Measurements from ENCODE around the gene TACSTD2.
"Not testable (repeated sequence)": the region's sequence is repeated elsewhere in the genome, so short reads cannot be mapped to it uniquely, and the experiment has no call there.

TACSTD2 gene, protein sequence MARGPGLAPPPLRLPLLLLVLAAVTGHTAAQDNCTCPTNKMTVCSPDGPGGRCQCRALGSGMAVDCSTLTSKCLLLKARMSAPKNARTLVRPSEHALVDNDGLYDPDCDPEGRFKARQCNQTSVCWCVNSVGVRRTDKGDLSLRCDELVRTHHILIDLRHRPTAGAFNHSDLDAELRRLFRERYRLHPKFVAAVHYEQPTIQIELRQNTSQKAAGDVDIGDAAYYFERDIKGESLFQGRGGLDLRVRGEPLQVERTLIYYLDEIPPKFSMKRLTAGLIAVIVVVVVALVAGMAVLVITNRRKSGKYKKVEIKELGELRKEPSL

DNA sequence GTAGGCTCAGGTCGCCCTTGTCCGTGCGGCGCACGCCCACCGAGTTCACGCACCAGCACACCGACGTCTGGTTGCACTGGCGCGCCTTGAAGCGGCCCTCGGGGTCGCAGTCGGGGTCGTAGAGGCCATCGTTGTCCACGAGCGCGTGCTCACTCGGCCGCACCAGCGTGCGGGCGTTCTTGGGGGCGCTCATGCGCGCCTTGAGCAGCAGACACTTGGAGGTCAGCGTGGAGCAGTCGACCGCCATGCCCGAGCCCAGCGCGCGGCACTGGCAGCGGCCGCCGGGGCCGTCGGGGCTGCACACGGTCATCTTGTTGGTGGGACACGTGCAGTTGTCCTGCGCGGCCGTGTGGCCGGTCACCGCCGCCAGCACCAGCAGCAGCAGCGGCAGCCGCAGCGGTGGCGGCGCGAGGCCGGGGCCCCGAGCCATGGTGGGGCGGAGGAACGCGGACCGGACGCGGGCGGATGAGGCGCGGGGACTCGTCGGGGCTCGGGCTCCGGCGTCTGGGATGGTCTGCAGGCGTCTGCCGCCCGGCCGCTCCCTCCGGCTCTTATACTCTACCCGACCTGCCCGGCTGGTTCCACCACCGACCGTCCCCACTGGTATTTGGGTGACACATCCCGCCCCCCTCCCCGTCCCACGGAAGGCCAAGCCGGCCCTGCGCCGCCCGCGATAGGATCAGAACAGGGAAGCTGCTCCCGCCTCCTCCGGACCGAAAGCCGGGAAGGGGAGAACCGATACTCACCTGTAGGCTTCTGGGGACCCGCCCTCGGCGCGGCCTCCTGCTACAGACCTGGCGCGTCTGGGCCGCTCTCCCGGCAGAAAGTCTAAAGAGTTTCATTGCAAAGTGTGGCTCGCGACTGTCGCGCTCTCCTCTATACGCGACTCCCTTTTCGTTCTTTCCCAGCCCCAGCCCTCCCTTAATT is at the start of gene TACSTD2:
TACSTD2 (minus strand) TSS at position 526 of the 927 bp plus-strand sequence; CDS start at position 430, 96 bp downstream.
- DNase-seq = no peak

DNA sequence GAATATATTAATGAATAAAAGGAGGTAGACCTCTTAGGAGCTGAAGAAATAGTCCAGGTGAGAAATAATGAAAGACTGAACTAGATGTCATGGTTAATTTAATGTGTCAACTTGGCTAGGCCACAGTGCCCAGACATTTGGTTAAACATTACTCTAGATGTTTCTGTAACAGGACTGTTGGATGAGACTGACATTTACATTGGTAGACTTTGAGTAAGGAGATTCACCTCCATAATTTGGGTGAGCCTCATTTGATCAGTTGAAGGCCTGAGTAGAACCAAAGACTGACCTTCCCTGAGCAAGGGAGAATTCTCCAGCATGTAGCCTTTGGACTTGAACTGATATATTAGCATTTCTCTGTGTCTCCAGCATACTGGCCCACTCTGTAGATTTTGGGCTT is 49.2 kb upstream of the TACSTD2 start:
- no peak for DNase-seq

DNA sequence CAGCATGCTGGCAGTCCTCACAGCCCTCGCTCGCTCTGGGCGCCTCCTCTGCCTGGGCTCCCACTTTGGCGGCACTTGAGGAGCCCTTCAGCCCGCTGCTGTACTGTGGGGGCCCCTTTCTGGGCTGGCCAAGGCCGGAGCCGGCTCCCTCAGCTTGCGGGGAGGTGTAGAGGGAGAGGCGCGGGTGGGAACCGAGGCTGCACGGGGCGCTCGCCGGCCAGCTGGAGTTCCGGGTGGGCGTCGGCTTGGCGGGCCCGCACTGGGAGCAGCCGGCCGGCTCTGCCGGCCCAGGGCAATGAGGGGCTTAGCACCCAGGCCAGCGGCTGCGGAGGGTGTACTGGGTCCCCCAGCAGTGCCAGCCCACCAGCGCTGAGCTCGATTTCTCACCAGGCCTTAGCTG is 46.2 kb upstream of the TACSTD2 start:
- DNase-seq = not testable (repeated sequence)

DNA sequence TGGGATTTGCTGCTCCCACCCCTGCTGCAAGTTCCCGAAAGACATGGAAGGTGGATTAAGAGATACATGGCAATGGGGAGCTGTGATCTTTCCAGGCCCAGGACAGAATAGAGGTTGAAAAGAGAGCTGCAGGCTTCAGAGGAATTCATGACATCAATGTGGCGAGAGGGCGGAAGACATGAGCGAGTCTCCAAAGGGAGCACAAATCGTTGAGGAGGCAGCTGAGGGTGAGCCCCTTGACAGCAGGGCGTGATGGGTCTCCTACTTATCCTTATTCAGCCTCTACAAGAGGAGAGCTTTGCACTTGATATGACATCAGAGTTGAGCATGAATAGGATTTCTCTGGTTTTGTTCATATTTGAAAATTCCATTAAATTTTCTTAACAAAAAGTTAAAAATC is 45.5 kb upstream of the TACSTD2 start:
- no peak for DNase-seq

DNA sequence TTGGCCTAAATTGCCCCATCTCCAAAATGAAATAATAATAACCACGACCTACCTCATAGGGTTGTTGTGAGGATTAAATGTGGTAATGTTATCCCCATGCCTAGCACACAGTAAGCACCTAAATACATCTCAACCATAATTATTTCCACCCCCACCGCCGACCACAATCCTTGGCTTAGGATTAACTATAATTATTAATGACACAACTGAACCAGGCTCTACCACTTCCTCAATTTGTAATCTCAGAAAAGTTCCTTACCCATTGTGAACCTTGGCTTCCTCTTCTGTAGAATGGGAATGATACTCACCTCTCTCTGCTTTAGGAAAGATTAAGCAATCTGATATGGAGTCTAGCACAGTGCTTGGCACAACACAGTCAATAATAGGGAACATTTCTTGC is 44.3 kb upstream of the TACSTD2 start:
- no peak for DNase-seq

- no peak for DNase-seq
Measured at GRCh38 chr1:58620926-58621325, 43.9 kb upstream of the TACSTD2 start.

GRCh38 chr1:58620259-58620658 is 43.2 kb upstream of the TACSTD2 start:
- no peak for DNase-seq

DNA sequence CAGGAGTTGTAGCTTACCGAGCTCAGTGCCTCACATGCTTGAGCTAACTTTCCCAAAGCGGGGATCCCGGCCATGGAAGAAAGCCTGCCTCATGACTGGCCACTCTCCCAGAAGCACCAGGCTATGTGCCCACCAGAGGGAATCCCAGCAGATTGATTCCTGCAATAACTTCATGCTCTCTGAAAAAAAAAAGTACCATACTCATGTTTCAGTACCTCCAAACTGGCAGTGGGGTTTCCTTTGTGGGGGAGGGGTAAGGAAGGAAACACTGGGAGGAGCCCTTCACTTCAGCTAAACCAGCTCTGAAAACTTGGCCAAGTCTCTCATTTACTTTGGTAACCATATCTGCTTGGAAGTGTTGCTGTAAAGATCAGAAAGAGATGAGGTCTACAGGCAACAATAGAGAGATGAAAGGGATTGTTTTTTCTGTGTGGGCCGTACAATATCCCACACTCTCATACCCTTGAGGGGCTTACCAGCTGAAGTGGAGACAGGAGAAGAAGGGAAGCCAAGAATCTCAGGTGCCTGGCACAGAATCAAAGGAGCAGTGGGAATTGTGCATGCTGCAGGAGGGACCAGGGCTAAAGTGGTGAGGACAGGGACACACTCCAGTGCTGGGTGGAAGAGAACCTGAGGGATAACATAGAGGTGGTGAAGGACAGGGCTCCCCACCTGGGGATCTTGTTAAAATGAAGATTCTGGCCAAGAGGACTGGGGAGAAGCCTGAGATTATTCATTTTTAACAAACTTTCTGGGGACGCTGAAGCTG is 42.4 kb upstream of the TACSTD2 start:
- no peak for DNase-seq

- no peak for DNase-seq
Measured at GRCh38 chr1:58618303-58618702, 41.3 kb upstream of the TACSTD2 start.

DNA sequence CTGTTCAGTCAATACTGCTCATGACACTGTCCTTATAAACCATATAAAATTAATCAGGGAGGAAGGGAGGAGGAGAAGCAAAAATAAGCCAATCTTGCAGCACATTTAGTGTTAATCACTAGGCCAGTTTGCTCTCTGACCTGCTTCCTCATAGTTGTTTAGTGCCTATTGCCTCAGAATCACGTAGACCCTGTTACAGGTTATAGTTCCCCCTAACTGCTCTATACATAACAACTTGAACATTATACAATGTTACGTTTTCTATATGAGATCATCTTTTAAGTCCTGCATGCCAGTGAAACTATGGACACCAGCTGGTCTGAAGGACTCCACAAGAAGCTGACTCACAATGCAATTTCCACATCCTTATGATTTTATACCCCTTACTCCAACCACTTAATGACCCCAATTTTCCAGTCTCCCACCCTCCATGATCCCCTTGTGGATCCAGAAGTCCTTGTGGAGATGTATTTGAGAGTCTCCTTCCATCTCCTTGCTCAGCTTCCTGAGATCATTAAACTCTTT is 34.9 kb upstream of the TACSTD2 start:
- no peak for DNase-seq

GRCh38 chr1:58608945-58609344 is 31.9 kb upstream of the TACSTD2 start:
- DNase-seq = no peak

- no peak for DNase-seq
Measured at GRCh38 chr1:58608297-58608696, 31.2 kb upstream of the TACSTD2 start.

GRCh38 chr1:58607391-58607790 is 30.3 kb upstream of the TACSTD2 start:
- DNase-seq = no peak

GRCh38 chr1:58601921-58602320 is 24.9 kb upstream of the TACSTD2 start:
- DNase-seq = not testable (repeated sequence)

DNA sequence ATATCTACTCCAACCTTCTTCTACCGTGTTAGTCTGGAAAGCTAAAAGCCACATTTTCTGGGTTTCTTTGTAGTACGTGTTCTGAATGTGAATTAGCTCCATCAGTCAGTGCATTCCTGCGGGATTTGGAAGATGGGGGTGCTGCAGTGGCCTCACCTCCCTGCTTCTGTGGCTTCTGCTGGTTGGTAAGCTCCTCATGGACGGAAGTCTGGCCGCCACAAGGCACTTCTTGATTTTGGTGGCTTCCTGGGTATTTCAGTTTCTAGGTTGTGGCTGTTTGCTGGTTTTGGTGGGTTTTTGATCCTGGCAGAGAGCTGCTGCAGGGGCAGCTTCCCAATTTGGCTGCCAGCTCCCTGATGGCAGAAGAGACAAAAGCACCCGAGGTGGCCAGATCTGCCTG is 20.9 kb upstream of the TACSTD2 start:
- no peak for DNase-seq

- no peak for DNase-seq
Measured at GRCh38 chr1:58597076-58597475, 20.0 kb upstream of the TACSTD2 start.

- DNase-seq = no peak
Measured at GRCh38 chr1:58596631-58597052, 19.6 kb upstream of the TACSTD2 start.

GRCh38 chr1:58594546-58594945 is 17.5 kb upstream of the TACSTD2 start:
- no peak for DNase-seq

GRCh38 chr1:58592522-58593134 is 15.6 kb upstream of the TACSTD2 start:
- peak; percentile 87 for DNase-seq

DNA sequence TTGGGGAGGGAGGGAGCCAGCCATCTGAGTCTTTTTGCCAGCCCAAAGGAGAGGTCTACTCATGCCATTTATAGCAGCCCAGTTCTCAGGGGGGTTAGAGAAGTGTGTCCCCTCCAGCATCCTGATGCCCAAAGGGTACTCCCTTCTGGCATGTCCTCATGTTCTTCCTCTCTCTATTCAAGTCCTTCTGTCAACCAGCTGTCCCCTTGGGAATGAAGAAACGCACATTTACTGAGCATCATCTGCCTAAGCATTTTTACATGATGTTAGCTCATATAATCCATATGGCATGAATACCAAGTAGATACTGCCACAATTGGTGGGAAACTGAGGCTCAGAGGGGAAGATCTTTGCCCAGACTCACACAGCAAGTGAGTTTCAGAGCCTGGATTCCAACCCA is 14.8 kb upstream of the TACSTD2 start:
- DNase-seq = peak; percentile 82

DNA sequence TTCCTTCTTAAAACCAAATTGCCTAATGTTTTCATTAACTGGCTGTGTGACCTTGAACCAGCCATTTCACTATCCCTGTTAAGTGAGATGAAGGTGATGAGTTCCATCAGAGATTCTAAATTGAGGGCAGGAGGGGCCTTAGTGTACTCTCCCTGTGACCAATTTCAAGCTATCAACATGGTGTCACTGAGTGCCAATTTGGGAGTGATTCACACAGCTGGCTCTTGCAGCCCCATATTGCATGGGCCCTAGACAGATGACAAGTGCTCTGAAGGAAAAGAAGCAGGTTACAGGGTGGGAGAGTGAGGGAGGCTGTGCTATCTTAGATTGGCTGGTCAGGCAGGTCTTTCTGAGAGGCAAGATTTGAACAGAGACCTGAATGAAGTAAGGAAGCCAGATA is 13.0 kb upstream of the TACSTD2 start:
- no peak for DNase-seq

DNA sequence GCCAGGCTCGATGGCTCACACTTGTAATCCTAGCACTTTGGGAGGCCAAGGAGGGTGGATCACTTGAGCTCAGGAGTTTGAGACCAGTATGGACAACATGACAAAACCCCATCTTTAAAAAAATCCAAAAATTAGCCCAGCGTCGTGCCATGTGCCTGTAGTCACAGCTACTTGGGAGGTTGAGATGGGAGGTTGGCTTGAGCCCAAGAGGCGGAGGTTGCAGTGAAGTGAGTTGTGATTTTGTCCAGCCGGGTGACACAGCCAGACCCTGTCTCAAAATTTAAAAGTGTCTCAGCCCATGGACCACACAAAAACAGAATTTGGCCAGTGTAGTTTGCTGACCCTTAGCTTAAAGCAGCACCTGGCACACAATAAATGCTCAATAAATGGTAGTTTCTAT is 11.3 kb upstream of the TACSTD2 start:
- DNase-seq = no peak

GRCh38 chr1:58587667-58588066 is 10.6 kb upstream of the TACSTD2 start:
- DNase-seq = no peak
